Retinal pigment epithelial cell (primary cell): ENCODE data around the gene GRAP.
A peak's percentile ranks its signal among the peaks of the same experiment; 100 is the strongest.

Source experiments
- DNase-seq: peaks from one replicate; pipeline ENCODE4 v3.0.0-alpha.2; 2010; ENCODE audit warnings: low read depth
- H3K4me3 ChIP-seq: 2 replicates; pipeline ENCODE4 v1.5.1; 2011; ENCODE audit warnings: mild to moderate bottlenecking, low read length, control low read depth, moderate library complexity
- TF ChIP-seq, protein P1 (sequence below): conservative IDR thresholded peaks from 2 replicates; pipeline ENCODE4 v1.5.1; 2011; ENCODE audit warnings: low read depth, low read length, control low read depth, inconsistent platforms

GRAP gene

DNA sequence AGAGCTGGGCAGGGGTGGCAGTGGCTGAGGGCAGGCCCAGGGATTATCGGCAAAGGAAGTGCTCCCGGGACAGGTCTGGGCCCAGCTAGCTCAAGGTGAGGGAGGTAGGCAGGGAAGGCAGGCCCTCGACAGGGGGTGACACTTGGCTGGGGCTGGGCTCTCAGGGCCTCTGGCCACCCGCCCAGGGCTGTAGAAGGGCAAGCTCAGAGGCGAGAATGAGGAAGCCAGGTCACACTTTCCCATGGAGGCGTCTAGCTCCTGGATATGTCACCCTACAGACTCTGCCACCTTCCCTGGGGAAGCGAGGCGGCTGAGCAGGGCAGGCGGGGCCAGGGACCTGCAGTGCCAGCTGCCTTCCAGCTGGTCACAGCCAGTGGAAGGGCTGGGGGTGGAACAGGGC lies 61.3 kb downstream of the GRAP start:
- no peak overlapping the region for H3K4me3 ChIP-seq
- no peak for DNase-seq
- TF ChIP-seq, protein P1, sequence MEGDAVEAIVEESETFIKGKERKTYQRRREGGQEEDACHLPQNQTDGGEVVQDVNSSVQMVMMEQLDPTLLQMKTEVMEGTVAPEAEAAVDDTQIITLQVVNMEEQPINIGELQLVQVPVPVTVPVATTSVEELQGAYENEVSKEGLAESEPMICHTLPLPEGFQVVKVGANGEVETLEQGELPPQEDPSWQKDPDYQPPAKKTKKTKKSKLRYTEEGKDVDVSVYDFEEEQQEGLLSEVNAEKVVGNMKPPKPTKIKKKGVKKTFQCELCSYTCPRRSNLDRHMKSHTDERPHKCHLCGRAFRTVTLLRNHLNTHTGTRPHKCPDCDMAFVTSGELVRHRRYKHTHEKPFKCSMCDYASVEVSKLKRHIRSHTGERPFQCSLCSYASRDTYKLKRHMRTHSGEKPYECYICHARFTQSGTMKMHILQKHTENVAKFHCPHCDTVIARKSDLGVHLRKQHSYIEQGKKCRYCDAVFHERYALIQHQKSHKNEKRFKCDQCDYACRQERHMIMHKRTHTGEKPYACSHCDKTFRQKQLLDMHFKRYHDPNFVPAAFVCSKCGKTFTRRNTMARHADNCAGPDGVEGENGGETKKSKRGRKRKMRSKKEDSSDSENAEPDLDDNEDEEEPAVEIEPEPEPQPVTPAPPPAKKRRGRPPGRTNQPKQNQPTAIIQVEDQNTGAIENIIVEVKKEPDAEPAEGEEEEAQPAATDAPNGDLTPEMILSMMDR: no peak

DNA sequence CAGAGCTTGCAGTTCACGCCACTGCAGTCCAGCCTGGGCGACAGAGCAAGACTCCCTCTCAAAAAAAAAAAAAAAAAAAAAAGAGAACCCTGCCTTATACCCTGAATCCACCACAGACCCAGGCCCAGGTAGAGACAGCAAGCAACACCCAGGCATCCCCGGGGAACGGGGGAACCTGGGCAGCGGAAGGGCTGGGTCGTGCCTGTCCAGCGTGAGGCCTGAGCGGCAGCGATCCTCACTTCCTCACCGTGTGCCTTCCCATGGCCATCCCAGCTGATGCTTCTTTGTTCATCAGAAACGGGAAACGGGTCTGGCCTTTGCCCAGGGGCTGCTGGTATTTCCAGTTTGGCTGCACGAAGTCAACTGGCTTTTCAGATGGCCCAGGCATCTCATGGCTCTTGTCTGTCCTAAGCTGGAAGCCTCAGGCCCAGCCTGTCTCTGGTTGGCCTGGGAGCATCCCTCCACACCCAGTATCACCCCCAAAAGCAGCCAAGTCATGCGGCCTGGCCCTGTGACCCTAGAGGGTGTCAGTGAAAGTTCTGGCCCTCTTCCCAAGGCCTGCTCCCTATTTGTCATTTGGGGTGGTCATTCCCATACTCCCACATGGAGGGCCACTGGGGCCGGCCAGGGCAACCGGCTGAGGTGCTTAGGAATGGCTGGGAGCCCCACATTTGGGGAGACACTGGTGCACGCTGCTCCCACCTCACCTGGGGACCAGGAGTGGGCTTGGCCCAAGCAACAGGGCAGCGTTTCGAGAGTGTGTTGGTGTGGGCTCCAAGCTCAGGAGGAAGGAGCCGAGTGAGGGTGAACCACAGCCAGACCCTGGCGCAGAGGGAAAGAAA lies 62.3 kb downstream of the GRAP start:
- TF ChIP-seq, protein P1: no peak
- H3K4me3 ChIP-seq: no peak overlapping the region
- DNase-seq: no peak

DNA sequence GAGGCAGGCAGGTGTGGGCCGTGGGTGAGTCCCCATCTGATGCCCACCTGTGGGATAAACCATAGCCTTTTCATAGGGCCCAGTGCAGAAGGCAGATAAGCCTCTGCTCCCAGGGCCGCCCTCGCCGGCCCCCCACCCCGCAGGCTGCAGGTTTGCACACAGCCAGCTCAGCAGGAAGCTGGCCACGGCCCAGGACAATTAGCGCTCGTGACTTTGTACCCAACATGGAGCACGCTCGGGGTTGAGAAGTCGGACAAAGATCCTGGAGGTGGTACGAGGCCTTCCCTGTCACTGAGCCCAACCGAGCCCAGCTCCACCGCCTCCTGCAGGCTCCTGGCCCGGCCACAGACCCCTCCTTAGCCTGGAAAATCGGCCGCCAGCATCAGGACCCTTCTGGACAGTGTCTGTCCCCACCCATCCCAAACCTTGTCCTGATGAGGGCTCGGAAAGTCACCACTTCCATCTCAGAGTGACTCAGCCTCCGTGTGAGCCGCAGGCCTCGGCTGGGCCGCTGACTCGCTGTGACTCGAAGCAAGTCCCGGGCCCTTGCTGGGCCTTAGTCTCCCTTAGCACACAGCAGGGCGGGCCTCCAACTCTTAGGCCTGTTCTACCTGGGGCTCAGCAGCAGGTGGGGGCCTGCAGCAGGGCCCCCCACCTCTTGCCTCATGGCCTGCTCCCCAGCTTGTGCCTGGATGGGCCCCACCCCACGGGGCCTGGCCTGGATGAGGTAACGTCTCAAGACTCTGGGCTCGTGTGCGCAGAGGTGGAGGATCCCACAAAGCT lies 64.9 kb downstream of the GRAP start:
- peak; percentile 68 for DNase-seq
- H3K4me3 ChIP-seq: no peak overlapping the region
- TF ChIP-seq, protein P1: no peak

DNA sequence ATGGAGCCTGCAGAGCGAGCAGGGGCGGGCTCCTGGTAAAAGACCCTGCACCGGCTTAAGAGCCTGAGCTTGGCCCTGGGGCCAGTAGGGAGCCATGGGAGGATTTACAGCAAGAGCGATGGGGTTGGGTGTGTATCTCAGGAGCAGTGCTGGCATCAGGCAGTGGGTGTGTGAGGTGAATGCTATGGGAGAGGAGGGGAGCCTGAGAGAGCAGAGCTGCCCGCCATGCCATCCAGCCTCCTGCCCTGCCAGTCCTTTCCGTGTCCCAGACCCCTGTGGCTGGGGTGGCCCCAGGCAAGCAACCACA lies 65.5 kb downstream of the GRAP start:
- no peak for DNase-seq
- H3K4me3 ChIP-seq: no peak overlapping the region
- TF ChIP-seq, protein P1: no peak

DNA sequence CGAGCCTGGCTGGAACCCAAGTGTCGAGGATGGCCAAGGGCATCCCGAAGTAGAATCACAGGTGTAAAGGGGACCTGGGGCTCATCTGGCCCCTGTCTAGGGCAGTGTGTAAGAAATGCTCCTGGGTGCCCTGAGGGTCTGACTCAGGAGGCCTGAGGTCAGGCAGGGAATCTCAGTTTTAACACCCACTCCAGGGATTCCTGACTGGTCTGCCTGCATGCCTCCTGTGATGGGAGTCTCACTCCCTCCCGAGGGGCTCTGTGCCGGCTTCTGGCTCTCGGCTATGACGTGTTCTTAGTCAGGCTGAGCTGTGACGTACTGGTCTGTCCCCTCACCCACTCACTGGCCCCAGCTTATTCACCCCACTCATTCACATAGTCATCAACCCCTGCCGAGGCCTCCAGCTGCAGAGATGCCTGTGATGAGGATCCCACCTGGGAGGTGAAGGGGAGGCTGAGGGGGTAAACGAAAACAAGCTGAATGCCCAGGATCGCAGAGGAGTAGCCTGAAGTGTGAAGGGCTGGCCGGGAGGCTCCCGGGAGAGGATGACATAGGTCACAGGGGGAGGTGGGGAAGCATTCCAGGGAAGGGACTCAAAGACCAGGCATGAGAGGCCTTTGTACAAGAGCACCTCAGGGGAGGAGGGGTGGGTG lies 65.9 kb downstream of the GRAP start:
- no peak for DNase-seq
- TF ChIP-seq, protein P1: no peak

DNA sequence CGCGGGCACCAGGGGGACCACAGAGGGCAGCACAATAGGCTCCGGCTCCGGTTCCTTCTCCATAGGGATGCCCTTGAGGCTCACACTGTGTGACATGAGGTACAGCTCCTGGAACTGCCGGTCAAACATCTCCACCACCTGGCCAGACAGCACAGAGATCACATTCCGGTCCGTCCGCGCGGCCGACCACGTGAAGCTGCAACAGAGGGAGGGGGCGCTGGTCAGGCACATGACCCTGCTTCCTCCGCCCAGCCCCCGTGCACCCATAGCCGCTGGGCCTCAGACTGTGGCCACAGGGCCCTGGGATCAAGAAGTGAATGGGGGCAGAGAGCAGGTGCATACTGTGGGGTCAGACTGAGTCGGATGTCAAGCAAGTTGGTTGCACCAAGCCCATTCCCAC lies 68.1 kb downstream of the GRAP start:
- H3K4me3 ChIP-seq: no peak overlapping the region
- DNase-seq: no peak
- TF ChIP-seq, protein P1: no peak

More for the DNA sequence above, 65.9 kb downstream of the GRAP start:
- H3K4me3 ChIP-seq: no peak overlapping the region
